Spleen (tissue), 13 donors: ENCODE data around the gene RPS3A. TPM values are rescaled to one million over a fixed set of nuclear protein-coding genes. Genes with fewer than 3 reads are reported as not detected.
"Not testable (repeated sequence)": the region's sequence is repeated elsewhere in the genome, so short reads cannot be mapped to it uniquely, and the experiment has no call there.

Source experiments
- DNase-seq: peaks from one replicate; pipeline ENCODE4 v3.0.0-alpha.2; 2020
- H3K27ac ChIP-seq, 8 donors: fragments of 200-600 bp; sonication (generic) in 7 of 8; 1 replicate in 4 of 8; 2 replicates in 4 of 8; pipeline versions ENCODE4 v1.5.0 to v1.8.0; 2016 to 2021; ENCODE audit warnings: inconsistent platforms in 4 of 8, mild to moderate bottlenecking in 4 of 8, moderate library complexity in 1 of 8
- H3K27me3 ChIP-seq, 7 donors: fragments of 200-600 bp; sonication (generic) in 6 of 7; replicated peaks in 1 of 7; 1 replicate in 4 of 7; 2 replicates in 3 of 7; pipeline versions ENCODE4 v1.5.0 to v1.8.0; 2016 to 2021; ENCODE audit warnings: inconsistent platforms in 3 of 7, mild to moderate bottlenecking in 1 of 7
- H3K36me3 ChIP-seq, 6 donors: fragments of 200-600 bp; sonication (generic) in 5 of 6; 1 replicate in 4 of 6; 2 replicates in 2 of 6; pipeline versions ENCODE4 v1.5.0 to v1.8.0; 2016 to 2021; ENCODE audit warnings: inconsistent platforms in 2 of 6
- H3K4me1 ChIP-seq, 6 donors: fragments of 200-600 bp; sonication (generic) in 5 of 6; 1 replicate in 3 of 6; 2 replicates in 3 of 6; pipeline versions ENCODE4 v1.5.0 to v1.8.0; 2016 to 2021; ENCODE audit warnings: inconsistent platforms in 3 of 6
- H3K4me3 ChIP-seq, 8 donors: fragments of 200-600 bp; sonication (generic) in 7 of 8; 1 replicate in 4 of 8; 2 replicates in 4 of 8; pipeline versions ENCODE4 v1.5.0 to v1.8.0; 2016 to 2021; ENCODE audit warnings: inconsistent platforms in 4 of 8, mild to moderate bottlenecking in 4 of 8, moderate library complexity in 2 of 8
- H3K9me3 ChIP-seq, 8 donors: fragments of 200-600 bp; sonication (generic) in 7 of 8; 1 replicate in 4 of 8; 2 replicates in 4 of 8; pipeline versions ENCODE4 v1.5.0 to v1.8.0; 2016 to 2021; ENCODE audit warnings: inconsistent platforms in 4 of 8
- CTCF ChIP-seq, 11 experiments: fragments of 200-600 bp in 7 of 11; fragments of 450-650 bp in 4 of 11; sonication (generic) in 4 of 11; IDR thresholded peaks in 8 of 11; conservative IDR thresholded peaks in 3 of 11; 1 replicate in 7 of 11; 2 replicates in 4 of 11; pipeline versions ENCODE4 v1.4.0 to v1.8.0; 2016 to 2021; ENCODE audit warnings: antibody characterized with exemption in 11 of 11, inconsistent platforms in 4 of 11, mild to moderate bottlenecking in 1 of 11
- POLR2A ChIP-seq, 3 donors: fragments of 450-650 bp; IDR thresholded peaks; one replicate each; pipeline ENCODE4 v1.5.1; 2017; ENCODE audit warnings: antibody characterized with exemption in 3 of 3, mild to moderate bottlenecking in 1 of 3
- POLR2AphosphoS5 ChIP-seq, 3 donors: sonication (generic); formaldehyde crosslinking; IDR thresholded peaks; one replicate each; pipeline ENCODE4 v1.5.1; 2017; ENCODE audit warnings: antibody characterized with exemption in 3 of 3
- WGBS, 5 donors: extraction: QIAGEN DNeasy Blood & Tissue Kit in 3 of 5; methylation state at CpG; one replicate each; pipeline versions ENCODE4 v1.1.5 to v1.1.7; 2013 to 2018; 5-methylcytosine and 5-hydroxymethylcytosine counted together
- intact Hi-C: fragments of 100-400 bp; cut with DNase I; formaldehyde crosslinking; loops from one replicate; pipeline ENCODE4 v1.15.0; 2023; ENCODE audit warnings: low total_unique reads
- long read RNA-seq, 2 donors: transcript quantifications; one replicate each; lab custom pipeline, GENCODE V29; 2026
- polyA plus RNA-seq, 3 donors: library from polyadenylated mRNA; stranded (reverse); fragments of 200-250 nt; gene quantifications; one replicate each; pipeline ENCODE4 v1.2.1, GENCODE V29; 2013
- total RNA-seq, 7 donors: library from RNA; depleted of rRNA in 3 of 7; stranded (reverse); fragments of >200 nt in 3 of 7; fragmentation: NEBNext Ultra II Directional in 4 of 7; extraction: Animal tissue kit (Norgen Biotek cat#: 25700) in 4 of 7; gene quantifications; one replicate each; pipeline versions ENCODE4 v1.1.0 to v1.2.1, GENCODE V29; 2016 to 2021
- donor health status: healthy with polysubstance abuse.
- donor health status: DM: no; HTN: no; CAD: no; lungs with moderate emphysema.
- donor health status: DM: no; HTN: no; CAD: no.
- donor health status: Bipolar disorder and iron deficiency.
- donor health status: healthy.
- donor health status: DM: no; HTN: no; CAD: no.
- donor health status: DM: yes; HTN: yes; CAD: no.

Gene RPS3A
- 1,000 to 10,000 TPM; 1,748 to 4,493 (median 2,267) TPM for total RNA-seq
- polyA plus RNA-seq: 1,000 to 10,000 TPM; 5,915 to 7,791 (median 7,619) TPM
- long read RNA-seq, donor 1, transcript RPS3A-201 (6 exons, 934 nt): major isoform, 1,594 of 1,853 reads
- long read RNA-seq, donor 1, transcript RPS3A-205 (6 exons, 674 nt): minor isoform, 18 of 1,853 reads
- long read RNA-seq, donor 1, partial matches to known transcripts: 198 of 1,853 reads
- long read RNA-seq, donor 1, other reads (novel, unspliced or antisense): 37 of 1,853 reads
- long read RNA-seq, donor 2, transcript RPS3A-205 (6 exons, 674 nt): minor isoform, 17 of 1,680 reads
- long read RNA-seq, donor 2, transcript RPS3A-201 (6 exons, 934 nt): major isoform, 1,474 of 1,680 reads
- long read RNA-seq, donor 2, transcript RPS3A-208 (4 exons, 576 nt): minor isoform, 12 of 1,680 reads
- long read RNA-seq, donor 2, partial matches to known transcripts: 144 of 1,680 reads
- long read RNA-seq, donor 2, other reads (novel, unspliced or antisense): 32 of 1,680 reads

DNA sequence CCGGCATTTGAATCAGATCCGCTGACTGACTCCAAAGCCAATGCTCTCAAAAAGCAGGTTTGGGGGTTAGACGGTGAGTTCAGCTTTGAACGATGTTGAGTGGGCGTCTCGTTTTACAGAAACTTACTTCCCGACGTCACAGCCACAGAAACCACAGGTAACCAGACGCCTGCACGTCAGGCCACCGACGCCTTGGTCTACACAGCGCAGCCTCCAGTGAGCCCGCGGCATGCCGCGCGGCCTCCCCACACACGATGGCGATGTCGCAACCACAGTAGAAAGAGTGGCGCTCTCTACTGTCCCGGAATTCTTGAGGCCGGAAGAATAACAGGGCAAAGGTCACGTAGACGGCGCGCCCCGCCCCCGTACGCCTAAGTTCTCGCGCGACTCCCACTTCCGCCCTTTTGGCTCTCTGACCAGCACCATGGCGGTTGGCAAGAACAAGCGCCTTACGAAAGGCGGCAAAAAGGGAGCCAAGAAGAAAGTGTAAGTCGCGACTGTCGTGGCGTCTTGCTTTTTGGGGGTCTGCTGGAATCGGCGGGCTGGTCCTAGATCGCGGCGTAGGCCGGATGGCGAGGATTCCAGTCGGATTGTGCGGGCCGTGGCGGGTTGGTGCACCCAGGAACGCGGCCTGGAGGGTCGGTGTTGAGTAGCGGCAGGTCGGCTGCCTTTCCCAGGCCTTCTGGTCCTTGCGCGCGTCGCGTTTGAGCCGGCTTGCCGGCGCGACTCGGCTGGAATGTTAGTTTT is at the start of gene RPS3A:
Gene RPS3A (plus strand): TSS at position 400 of the 747 bp plus-strand sequence. CDS start 25 bp downstream, at position 425.
- intact Hi-C loops: no loop called here
- DNase-seq: peak; percentile 98

GRCh38 chr4:151052785-151053184 is 46.6 kb upstream of the RPS3A start:
- no peak overlapping the region for H3K4me3 ChIP-seq
- H3K27ac ChIP-seq: no peak overlapping the region
- DNase-seq: no peak
- intact Hi-C loops: no loop called here
- TF ChIP-seq POLR2A (IDR thresholded peaks at IDR 0.05): no peak
- no peak for TF ChIP-seq POLR2AphosphoS5 (IDR thresholded peaks at IDR 0.05)
- no peak for TF ChIP-seq CTCF (IDR thresholded peaks at IDR 0.05 in 8 of 11, conservative IDR thresholded peaks at IDR 0.05 in 3 of 11)
- no peaks in the 10 kb centered on the region for H3K27me3 ChIP-seq
- no peaks in the 10 kb centered on the region for H3K4me1 ChIP-seq
- WGBS, 5 donors: 92 to 97% (median 94%) methylated on average over 3 of the region's 3 CpGs
- H3K36me3 ChIP-seq: no peaks in the 10 kb centered on the region
- H3K9me3 ChIP-seq: no peaks in the 10 kb centered on the region

More for the DNA sequence above, at the start of gene RPS3A:
- H3K27ac ChIP-seq: peak within 1 kb of the TSS; percentile 79 to 94 (median 92)
- peak within 1 kb of the TSS; percentile 52 to 80 (median 70) for H3K4me3 ChIP-seq
- H3K27me3 ChIP-seq: no peaks in the 10 kb centered on the region
- peaks cover 15 to 56% (median 44%) of the 10 kb centered on the region in 6 donors for H3K4me1 ChIP-seq
- peak; percentile 95 to 98 (median 97) for TF ChIP-seq POLR2AphosphoS5 (IDR thresholded peaks at IDR 0.05)
- peak in 1 of 3 donors; percentile 15 for TF ChIP-seq POLR2A (IDR thresholded peaks at IDR 0.05)
- peak; percentile 78 to 99 (median 96) for TF ChIP-seq CTCF (IDR thresholded peaks at IDR 0.05 in 8 of 11, conservative IDR thresholded peaks at IDR 0.05 in 3 of 11)
- WGBS, 5 donors: 0 to 1% (median 0%) methylated on average over 56 to 69 of the region's 69 CpGs
- no peaks in the 10 kb centered on the region for H3K9me3 ChIP-seq
- peaks cover 0 to 42% (median 33%) of the 10 kb centered on the region in 6 donors for H3K36me3 ChIP-seq

DNA sequence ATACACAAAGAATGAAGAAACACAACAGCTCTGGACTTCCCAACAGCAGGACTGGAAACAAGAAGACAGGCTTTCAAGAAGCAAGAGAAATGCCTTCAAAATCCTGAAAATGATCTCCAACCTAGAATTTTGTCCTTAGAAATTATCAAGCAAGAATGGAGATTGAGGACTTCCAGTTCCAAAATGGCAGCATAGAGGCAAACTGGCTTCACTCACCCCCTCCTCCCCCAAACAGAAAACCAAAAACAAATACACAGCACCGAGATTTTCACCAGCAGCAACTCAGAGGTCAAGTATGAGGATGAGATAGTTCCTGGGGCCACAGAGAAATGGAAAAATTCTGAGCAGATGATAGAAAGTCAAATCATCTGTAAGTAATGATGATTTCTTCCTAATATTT is 43.9 kb upstream of the RPS3A start:
- Histone ChIP-seq H3K9me3 (no peaks in the 10 kb centered on the region), H3K36me3 (no peaks in the 10 kb centered on the region), H3K27ac (no peak overlapping the region), H3K27me3 (no peaks in the 10 kb centered on the region), H3K4me3 (no peak overlapping the region), H3K4me1 (no peaks in the 10 kb centered on the region)
- intact Hi-C loops: no loop called here
- TF ChIP-seq POLR2AphosphoS5 (IDR thresholded peaks at IDR 0.05) (no peak), CTCF (IDR thresholded peaks at IDR 0.05 in 8 of 11, conservative IDR thresholded peaks at IDR 0.05 in 3 of 11) (no peak), POLR2A (IDR thresholded peaks at IDR 0.05) (no peak)
- 54 to 81% (median 59%) methylated on average over 1 of the region's 1 CpG for WGBS, 5 donors
- DNase-seq: no peak

DNA sequence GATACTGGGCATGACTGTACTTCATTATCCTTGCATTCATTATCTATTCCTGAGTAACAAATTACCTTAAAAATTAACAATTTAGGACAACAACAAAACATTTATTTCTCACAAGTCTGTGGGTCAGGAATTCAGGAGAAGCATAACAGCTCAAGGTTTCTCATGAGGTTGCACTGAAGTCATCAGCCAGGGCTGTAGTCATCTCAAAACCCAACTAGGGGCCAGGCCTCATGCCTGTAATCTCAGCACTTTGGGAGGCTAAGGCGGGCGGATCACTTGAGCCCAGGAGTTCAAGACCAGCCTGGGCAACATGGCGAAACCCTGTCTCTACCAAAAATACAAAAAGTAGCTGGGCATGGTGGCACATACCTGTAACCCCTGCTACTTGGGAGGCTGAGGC is 36.3 kb upstream of the RPS3A start:
- DNase-seq, H3K27ac ChIP-seq, intact Hi-C loops, H3K9me3 ChIP-seq, H3K36me3 ChIP-seq, H3K4me1 ChIP-seq, H3K27me3 ChIP-seq, H3K4me3 ChIP-seq: not testable (repeated sequence)
- WGBS, 5 donors: 92 to 100% (median 98%) methylated on average over 3 of the region's 3 CpGs
